Measurements from ENCODE around the gene TSSK6. TPM values are rescaled to one million over a fixed set of nuclear protein-coding genes. Genes with fewer than 3 reads are reported as not detected.

Gene TSSK6
- total and polyA plus RNA-seq, 10 of the 15 experiments (the other 5 are each of a cell fraction or from before 2014, with no cell fraction given) = 0.06 to 3.6 (median 0.98) TPM; not detected in 2

- POLR2A ChIA-PET = interaction anchor here (0.6 kb wide), 2 partner anchors 225 to 594 kb away, joined by 3 to 4 read pairs; no protein-coding TSS in a partner anchor
- Histone ChIP-seq H3K4me3 (no peak overlapping the region), H3K4me2 (ENCODE audit: control insufficient read depth, insufficient read depth) (no peak overlapping the region), H2AFZ (ENCODE audit: control insufficient read depth, low read depth, low read length) (no peak overlapping the region), H3K36me3 (ENCODE audit: control insufficient read depth in 2 of 2, insufficient read depth in 2 of 2, low read length in 1 of 2) (no peaks in the 10 kb centered on the region), H3K9me3 (replicated peaks; ENCODE audit: control insufficient read depth, insufficient read depth, low read length) (no peaks in the 10 kb centered on the region), H3K4me1 (ENCODE audit: control insufficient read depth, insufficient read depth, low read length) (no peaks in the 10 kb centered on the region), H4K20me1 (ENCODE audit: control insufficient read depth, insufficient read depth) (no peaks in the 10 kb centered on the region), H3K79me2 (ENCODE audit: control insufficient read depth, insufficient read depth, low read length) (no peaks in the 10 kb centered on the region), H3K27me3 (replicated peaks in 1 of 2; ENCODE audit: control insufficient read depth in 2 of 2, insufficient read depth in 2 of 2, low read length in 1 of 2) (no peaks in the 10 kb centered on the region), H3K9ac (ENCODE audit: control insufficient read depth, insufficient read depth, low read length) (no peak overlapping the region), H3K27ac (ENCODE audit: control insufficient read depth, insufficient read depth) (no peak overlapping the region)
- TF ChIP-seq SMARCA5 (IDR thresholded peaks at IDR 0.05) = peak; percentile 69; the same call in 1 of the 2 replicates
- peak; percentile 56 to 86 (median 75) for TF ChIP-seq CTCF (IDR thresholded peaks at IDR 0.05 in 2 of 3, conservative IDR thresholded peaks at IDR 0.05 in 1 of 3; ENCODE audit: control insufficient read depth in 2 of 3, extremely low read depth in 1 of 3, insufficient read depth in 1 of 3, low read depth in 3 of 3, low read length in 3 of 3)
- no peak for TF ChIP-seq CREB1 (IDR thresholded peaks at IDR 0.05; ENCODE audit: low read depth)
- 0 out of 2 replicates have a peak, but pooled peaks have one; percentile 21 for TF ChIP-seq NR2F1 (conservative IDR thresholded peaks at IDR 0.05)
- TF ChIP-seq SMC3 (IDR thresholded peaks at IDR 0.05; ENCODE audit: borderline replicate concordance, low read length) = peak; percentile 53; the same call in 1 of the 2 replicates
- TF ChIP-seq KDM1A (IDR thresholded peaks at IDR 0.05; ENCODE audit: borderline replicate concordance) = no peak
- TF ChIP-seq RAD21 (IDR thresholded peaks at IDR 0.05; ENCODE audit: insufficient read depth, low read depth, low read length) = peak; percentile 46
- no TSS peak for BruUV-seq (replicated peaks)
- intact Hi-C loops (cut with micrococcal nuclease; ENCODE audit: unreplicated experiment) (loop anchor here (5.0 kb wide), 1 partner anchor 88 kb away; the partner anchor contains the start of gene GMIP), in situ Hi-C loops (cut with MboI) (no loop called here)
- 43% methylated on average over 31 of the region's 34 CpGs for WGBS (ENCODE audit: insufficient coverage, insufficient replicate concordance, low lambda C conversion rate, missing lambda C conversion rate)
- no peak for DNase-seq (ENCODE audit: low read depth, low spot score)
- FAIRE-seq = peak; percentile 49
- SMC1A ChIA-PET (ENCODE audit: uncharacterized antibody, unreplicated experiment) = interaction anchor here (1.0 to 1.9 kb wide), 8 partner anchors 22 to 189 kb away, joined by 3 to 7 read pairs (median 4); no protein-coding TSS in a partner anchor
- peak; percentile 80 for ATAC-seq
- CTCF ChIA-PET = interaction anchor here (0.8 to 7.2 kb wide), 32 partner anchors 10 to 222 kb away, joined by 3 to 50 read pairs (median 4); partner anchors contain the start of genes GMIP, NDUFA13 and TSSK6
- RAD21 ChIA-PET (ENCODE audit: unreplicated experiment) = interaction anchor here (0.6 to 3.1 kb wide), 7 partner anchors 20 to 190 kb away, joined by 3 to 18 read pairs (median 4); no protein-coding TSS in a partner anchor
These were observed 39.0 kb upstream of the TSSK6 start for GRCh38 chr19:19554074-19555023.

All from GM12878 (cell line).